Measurements from ENCODE around the gene PDS5B. TPM values are rescaled to one million over a fixed set of nuclear protein-coding genes. Genes with fewer than 3 reads are reported as not detected.
A peak's percentile ranks its signal among the peaks of the same experiment; 100 is the strongest.

Gene PDS5B
- total RNA-seq, result 10 to 100 TPM; 11.9 to 14.2 (median 12.5) TPM
- long read RNA-seq, partial matches to known transcripts, result 0 of 1 reads
- long read RNA-seq, other reads (novel, unspliced or antisense), result 1 of 1 reads

- intact Hi-C loops (cut with DNase I), result no loop called here
- peak; percentile 95 to 99 (median 98) for ATAC-seq
- peak within 1 kb of the TSS; percentile 85 to 88 (median 87) for H3K27ac ChIP-seq
These were observed at the start of gene PDS5B for GRCh38 chr13:32586080-32586900. PDS5B (plus strand) TSS chr13:32586452; CDS start chr13:32648773, 62,321 bp downstream.

GRCh38 chr13:32537580-32538142 lies 48.6 kb upstream of the PDS5B start:
- intact Hi-C loops (cut with DNase I), result no loop called here
- 25% methylated on average over 14 of the region's 22 CpGs for WGBS (ENCODE audit: insufficient coverage, low coverage, low lambda C conversion rate, missing lambda C conversion rate)
- Histone ChIP-seq H3K27ac (peak overlapping the region; percentile 96 to 98 (median 97)), H3K36me3 (peaks cover 0 to 17% (median 5%) of the 10 kb centered on the region in 4 donors), H3K9me3 (no peaks in the 10 kb centered on the region), H3K27me3 (no peaks in the 10 kb centered on the region), H3K4me3 (peak overlapping the region; percentile 59 to 78 (median 72)), H3K4me1 (peaks cover 0 to 27% (median 0%) of the 10 kb centered on the region in 4 donors)
- DNase-seq, result peak; percentile 45 to 59 (median 56)
- TF ChIP-seq CTCF (IDR thresholded peaks at IDR 0.05) (no peak), POLR2A (IDR thresholded peaks at IDR 0.05) (no peak)
- ATAC-seq, result peak in 3 of 4 donors; percentile 1 to 18 (median 14)

More at GRCh38 chr13:32586080-32586900, at the start of gene PDS5B:
- Histone ChIP-seq H3K9me3 (no peaks in the 10 kb centered on the region), H3K36me3 (no peaks in the 10 kb centered on the region), H3K4me3 (peak within 1 kb of the TSS; percentile 60 to 88 (median 70)), H3K27me3 (no peaks in the 10 kb centered on the region), H3K4me1 (peaks cover 0 to 12% (median 6%) of the 10 kb centered on the region in 4 donors)
- TF ChIP-seq CTCF (IDR thresholded peaks at IDR 0.05) (peak; percentile 92 to 99 (median 94)), POLR2A (IDR thresholded peaks at IDR 0.05) (peak; percentile 79)
- WGBS (ENCODE audit: insufficient coverage, low coverage, low lambda C conversion rate, missing lambda C conversion rate), result 3% methylated on average over 5 of the region's 97 CpGs
- DNase-seq, result peak; percentile 96 to 97 (median 96)

- intact Hi-C loops (cut with DNase I), result no loop called here
- no peaks in the 10 kb centered on the region for H3K9me3 ChIP-seq
- H3K4me3 ChIP-seq, result peak overlapping the region; percentile 59 to 78 (median 72)
- WGBS (ENCODE audit: insufficient coverage, low coverage, low lambda C conversion rate, missing lambda C conversion rate), result 0% methylated on average over 20 of the region's 23 CpGs
- ATAC-seq, result peak; percentile 75 to 86 (median 80)
- H3K36me3 ChIP-seq, result peaks cover 0 to 17% (median 5%) of the 10 kb centered on the region in 4 donors
- H3K4me1 ChIP-seq, result peaks cover 0 to 27% (median 0%) of the 10 kb centered on the region in 4 donors
- TF ChIP-seq CTCF (IDR thresholded peaks at IDR 0.05) (no peak), POLR2A (IDR thresholded peaks at IDR 0.05) (no peak)
- peak overlapping the region; percentile 96 to 98 (median 97) for H3K27ac ChIP-seq
- peak; percentile 61 to 70 (median 61) for DNase-seq
- no peaks in the 10 kb centered on the region for H3K27me3 ChIP-seq
These were observed 48.1 kb upstream of the PDS5B start for GRCh38 chr13:32538143-32538620.

- peak; percentile 93 to 97 (median 95) for DNase-seq
- 2% methylated on average over 31 of the region's 32 CpGs for WGBS (ENCODE audit: insufficient coverage, low coverage, low lambda C conversion rate, missing lambda C conversion rate)
- peak; percentile 97 to 99 (median 98) for ATAC-seq
- H3K27ac ChIP-seq, result peak within 1 kb of the TSS; percentile 96 to 98 (median 97)
- peak; percentile 35 to 60 (median 39) for TF ChIP-seq CTCF (IDR thresholded peaks at IDR 0.05)
- peak; percentile 35 for TF ChIP-seq POLR2A (IDR thresholded peaks at IDR 0.05)
- intact Hi-C loops (cut with DNase I), result no loop called here
- H3K4me1 ChIP-seq, result peaks cover 0 to 27% (median 0%) of the 10 kb centered on the region in 4 donors
- no peaks in the 10 kb centered on the region for H3K9me3 ChIP-seq
- peaks cover 0 to 17% (median 5%) of the 10 kb centered on the region in 4 donors for H3K36me3 ChIP-seq
- H3K4me3 ChIP-seq, result peak within 1 kb of the TSS; percentile 59 to 78 (median 72)
- H3K27me3 ChIP-seq, result no peaks in the 10 kb centered on the region
These were observed 47.5 kb upstream of the PDS5B start, which contains the start of gene N4BP2L2 for GRCh38 chr13:32538621-32539246. N4BP2L2 (minus strand) TSS chr13:32538795; CDS start chr13:32537027, 1,768 bp downstream.
